ENCODE results near the gene TGM2. TPM values are rescaled to one million over a fixed set of nuclear protein-coding genes. Genes with fewer than 3 reads are reported as not detected.

Gene TGM2
- polyA plus RNA-seq, 1 donor (not counting 4 experiments of a cell fraction or from before 2014, with no cell fraction given): 18.7 TPM

DNA sequence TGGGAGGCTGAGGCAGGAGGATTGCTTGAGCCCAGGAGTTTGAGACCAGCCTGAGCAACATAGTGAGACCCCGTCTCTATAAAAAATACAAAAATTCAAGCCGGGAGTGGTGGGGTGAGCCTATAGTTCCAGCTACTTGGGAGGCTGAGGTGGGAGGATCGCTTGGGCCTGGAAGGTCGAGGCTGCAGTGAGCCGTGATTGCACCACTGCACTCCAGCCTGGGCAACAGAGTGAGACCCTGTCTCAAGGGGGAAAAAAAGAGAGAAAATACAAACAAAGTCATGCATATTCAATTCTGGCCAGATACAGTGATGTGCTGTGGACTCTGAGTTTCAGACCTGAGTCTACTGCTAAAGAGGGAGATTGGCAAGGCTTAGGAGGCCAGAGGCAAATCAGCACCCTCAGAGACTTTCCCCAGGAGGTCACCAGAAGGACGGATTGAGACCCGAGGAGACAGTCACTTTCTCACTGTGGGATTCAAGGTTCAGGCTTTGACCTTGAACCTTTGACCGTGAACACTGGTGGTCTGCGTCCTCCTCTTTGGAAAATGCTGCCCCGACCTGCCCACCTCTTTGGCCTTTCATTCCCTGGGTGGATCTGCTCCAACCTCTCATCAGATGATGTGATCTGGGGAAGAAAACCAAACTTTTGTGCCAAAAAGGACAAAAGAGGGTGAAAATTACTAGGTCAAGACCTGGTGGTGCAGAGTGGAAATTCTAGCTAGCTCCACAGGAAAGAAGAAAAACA lies 31.2 kb downstream of the TGM2 start:
- Histone ChIP-seq H3K4me1 (ENCODE audit: control insufficient read depth, extremely low read depth, insufficient read depth, low read length) (peaks cover 13% of the 10 kb centered on the region), H3K4me2 (ENCODE audit: control insufficient read depth, extremely low read depth, insufficient read depth, low read depth, low read length) (no peak overlapping the region), H3K9ac (ENCODE audit: control insufficient read depth, extremely low read depth, insufficient read depth, low read length) (no peak overlapping the region), H3K27me3 (ENCODE audit: control insufficient read depth, extremely low read depth, insufficient read depth, low read length) (no peaks in the 10 kb centered on the region), H3K27ac (ENCODE audit: control insufficient read depth, insufficient read depth, low read length) (no peak overlapping the region), H2AFZ (ENCODE audit: control insufficient read depth, low read length) (no peak overlapping the region), H3K4me3 (ENCODE audit: control insufficient read depth in 2 of 3, extremely low read depth in 1 of 3, insufficient read depth in 2 of 3, low read depth in 1 of 3, low read length in 3 of 3) (no peak overlapping the region), H3K9me1 (ENCODE audit: control insufficient read depth, extremely low read depth, insufficient read depth, low read length) (no peaks in the 10 kb centered on the region), H4K20me1 (ENCODE audit: control insufficient read depth, extremely low read depth, insufficient read depth, low read length) (no peaks in the 10 kb centered on the region), H3K9me3 (ENCODE audit: control insufficient read depth, low read depth, low read length) (no peaks in the 10 kb centered on the region), H3K79me2 (ENCODE audit: control insufficient read depth, insufficient read depth, low read length) (no peaks in the 10 kb centered on the region), H3K36me3 (ENCODE audit: control insufficient read depth in 2 of 2, extremely low read depth in 1 of 2, insufficient read depth in 2 of 2, low read length in 2 of 2) (peaks cover 0 to 2% of the 10 kb centered on the region in 2 experiments)
- DNase-seq (ENCODE audit: low read depth, low spot score) (no peak), FAIRE-seq (no peak)
- TF ChIP-seq EZH2 (IDR thresholded peaks at IDR 0.05; ENCODE audit: low read length): no peak
- TF ChIP-seq, protein P1, sequence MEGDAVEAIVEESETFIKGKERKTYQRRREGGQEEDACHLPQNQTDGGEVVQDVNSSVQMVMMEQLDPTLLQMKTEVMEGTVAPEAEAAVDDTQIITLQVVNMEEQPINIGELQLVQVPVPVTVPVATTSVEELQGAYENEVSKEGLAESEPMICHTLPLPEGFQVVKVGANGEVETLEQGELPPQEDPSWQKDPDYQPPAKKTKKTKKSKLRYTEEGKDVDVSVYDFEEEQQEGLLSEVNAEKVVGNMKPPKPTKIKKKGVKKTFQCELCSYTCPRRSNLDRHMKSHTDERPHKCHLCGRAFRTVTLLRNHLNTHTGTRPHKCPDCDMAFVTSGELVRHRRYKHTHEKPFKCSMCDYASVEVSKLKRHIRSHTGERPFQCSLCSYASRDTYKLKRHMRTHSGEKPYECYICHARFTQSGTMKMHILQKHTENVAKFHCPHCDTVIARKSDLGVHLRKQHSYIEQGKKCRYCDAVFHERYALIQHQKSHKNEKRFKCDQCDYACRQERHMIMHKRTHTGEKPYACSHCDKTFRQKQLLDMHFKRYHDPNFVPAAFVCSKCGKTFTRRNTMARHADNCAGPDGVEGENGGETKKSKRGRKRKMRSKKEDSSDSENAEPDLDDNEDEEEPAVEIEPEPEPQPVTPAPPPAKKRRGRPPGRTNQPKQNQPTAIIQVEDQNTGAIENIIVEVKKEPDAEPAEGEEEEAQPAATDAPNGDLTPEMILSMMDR (optimal IDR thresholded peaks at IDR 0.05 in 1 of 3, IDR thresholded peaks at IDR 0.05 in 1 of 3, conservative IDR thresholded peaks at IDR 0.05 in 1 of 3; ENCODE audit: extremely low read depth in 1 of 3, insufficient read depth in 2 of 3, low read length in 3 of 3): no peak
- dilution Hi-C loops (cut with MboI; ENCODE audit: extremely low pct_ligation_motif_present, low sequenced_read_pairs): no loop called here

DNA sequence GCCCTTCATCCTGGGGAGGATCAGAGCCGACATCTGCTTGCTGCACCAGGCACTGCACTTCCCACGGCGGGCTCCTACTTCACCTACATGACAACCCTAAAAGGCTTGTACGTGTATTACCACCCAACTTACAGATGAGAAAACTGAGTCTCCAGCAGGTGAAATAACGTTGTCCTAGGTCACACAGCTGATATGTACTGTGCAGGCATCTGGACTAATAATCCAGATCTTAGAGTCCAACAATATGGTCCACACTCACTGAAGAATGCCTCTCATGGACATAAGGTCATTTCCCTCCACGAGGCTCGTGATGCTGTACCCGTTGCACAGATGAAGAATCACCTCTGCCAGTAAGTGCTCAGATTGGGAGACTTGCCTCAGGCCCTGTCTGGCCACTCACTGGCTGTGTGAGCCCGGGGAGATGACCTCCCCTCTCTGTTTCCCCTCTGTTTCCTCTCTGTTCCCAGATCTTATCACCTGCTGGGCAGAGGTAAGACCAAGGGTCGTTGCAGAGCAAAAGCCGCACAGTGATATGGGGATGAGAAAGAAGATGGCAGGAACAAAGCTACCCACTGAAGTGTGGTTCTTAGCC lies 32.1 kb downstream of the TGM2 start:
- no peak overlapping the region for H3K27ac ChIP-seq (ENCODE audit: control insufficient read depth, insufficient read depth, low read length)
- no peak overlapping the region for H3K9ac ChIP-seq (ENCODE audit: control insufficient read depth, extremely low read depth, insufficient read depth, low read length)
- peaks cover 13% of the 10 kb centered on the region for H3K4me1 ChIP-seq (ENCODE audit: control insufficient read depth, extremely low read depth, insufficient read depth, low read length)
- FAIRE-seq: no peak
- peaks cover 0 to 2% of the 10 kb centered on the region in 2 experiments for H3K36me3 ChIP-seq (ENCODE audit: control insufficient read depth in 2 of 2, extremely low read depth in 1 of 2, insufficient read depth in 2 of 2, low read length in 2 of 2)
- H4K20me1 ChIP-seq (ENCODE audit: control insufficient read depth, extremely low read depth, insufficient read depth, low read length): no peaks in the 10 kb centered on the region
- no peak overlapping the region for H3K4me2 ChIP-seq (ENCODE audit: control insufficient read depth, extremely low read depth, insufficient read depth, low read depth, low read length)
- DNase-seq (ENCODE audit: low read depth, low spot score): no peak
- no peak overlapping the region for H3K4me3 ChIP-seq (ENCODE audit: control insufficient read depth in 2 of 3, extremely low read depth in 1 of 3, insufficient read depth in 2 of 3, low read depth in 1 of 3, low read length in 3 of 3)
- TF ChIP-seq, protein P1 (optimal IDR thresholded peaks at IDR 0.05 in 1 of 3, IDR thresholded peaks at IDR 0.05 in 1 of 3, conservative IDR thresholded peaks at IDR 0.05 in 1 of 3; ENCODE audit: extremely low read depth in 1 of 3, insufficient read depth in 2 of 3, low read length in 3 of 3): no peak
- no peak for TF ChIP-seq EZH2 (IDR thresholded peaks at IDR 0.05; ENCODE audit: low read length)
- H2AFZ ChIP-seq (ENCODE audit: control insufficient read depth, low read length): no peak overlapping the region
- H3K27me3 ChIP-seq (ENCODE audit: control insufficient read depth, extremely low read depth, insufficient read depth, low read length): no peaks in the 10 kb centered on the region
- H3K79me2 ChIP-seq (ENCODE audit: control insufficient read depth, insufficient read depth, low read length): no peaks in the 10 kb centered on the region
- dilution Hi-C loops (cut with MboI; ENCODE audit: extremely low pct_ligation_motif_present, low sequenced_read_pairs): no loop called here
- no peaks in the 10 kb centered on the region for H3K9me1 ChIP-seq (ENCODE audit: control insufficient read depth, extremely low read depth, insufficient read depth, low read length)
- H3K9me3 ChIP-seq (ENCODE audit: control insufficient read depth, low read depth, low read length): no peaks in the 10 kb centered on the region
